ENCODE measurements around the gene PAK6. TPM values are rescaled to one million over a fixed set of nuclear protein-coding genes. Genes with fewer than 3 reads are reported as not detected.

The PAK6 gene
- total and polyA plus RNA-seq, 9 of the 15 experiments (the other 6 are each of a cell fraction or from before 2014, with no cell fraction given), result 0.03 to 0.74 (median 0.16) TPM; not detected in 2

DNA sequence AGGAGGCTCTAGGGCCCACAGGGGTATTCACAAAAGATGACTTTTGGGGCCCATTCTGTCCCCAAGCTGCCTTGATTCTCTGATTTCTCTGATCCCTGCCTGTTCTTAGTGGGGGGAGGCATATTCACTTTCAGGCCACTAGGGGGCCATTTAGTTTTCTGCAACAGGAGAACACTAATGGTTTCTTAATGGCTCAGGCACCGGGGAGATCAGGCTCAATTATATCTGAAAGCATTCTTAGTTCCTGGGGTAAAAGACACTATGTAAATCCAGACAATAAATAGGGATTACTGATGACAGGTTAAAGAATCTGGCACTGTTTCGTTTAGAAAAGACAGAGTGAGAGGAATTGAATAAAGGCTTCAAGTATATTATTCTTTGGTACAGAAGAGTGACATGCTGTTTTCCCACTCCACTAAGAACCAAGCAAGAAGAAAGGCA is 82.1 kb downstream of the PAK6 start:
- H3K9ac ChIP-seq (ENCODE audit: insufficient read depth in 1 of 2, low read depth in 2 of 2, low read length in 2 of 2), result no peak overlapping the region
- H3K27me3 ChIP-seq (ENCODE audit: control insufficient read depth in 2 of 2, insufficient read depth in 2 of 2, low read length in 2 of 2), result peaks cover 2 to 5% of the 10 kb centered on the region in 2 experiments; a peak in 2 of 5 replicates
- peak overlapping the region; percentile 60; the same call in 1 of the 2 replicates for H2AFZ ChIP-seq (ENCODE audit: low read depth, low read length)
- no peaks in the 10 kb centered on the region for H3K9me1 ChIP-seq (ENCODE audit: control insufficient read depth, insufficient read depth, low read length)
- BruUV-seq (replicated peaks), result no TSS peak
- H3K27ac ChIP-seq (ENCODE audit: extremely low read depth, low read depth, low read length), result no peak overlapping the region
- CTCF ChIA-PET (ENCODE audit: low intra/inter-chr PET ratio), result interaction anchor here (1.2 to 1.5 kb wide), 4 partner anchors 11 to 101 kb away, joined by 3 to 7 read pairs (median 6); no protein-coding TSS in a partner anchor
- H3K36me3 ChIP-seq (ENCODE audit: control insufficient read depth, insufficient read depth, low read length), result peaks cover 13% of the 10 kb centered on the region; the same call in 2 of the 3 replicates
- no peak overlapping the region for H3K4me2 ChIP-seq (ENCODE audit: insufficient read depth, low read length)
- in situ Hi-C loops (cut with MboI), result no loop called here
- H3K79me2 ChIP-seq (ENCODE audit: control insufficient read depth, insufficient read depth, low read length), result peaks cover 21% of the 10 kb centered on the region
- POLR2A ChIA-PET, result interaction anchor here (0.7 to 1.0 kb wide), 3 partner anchors 11 to 747 kb away, joined by 3 to 4 read pairs (median 3); no protein-coding TSS in a partner anchor
- H3K9me3 ChIP-seq (replicated peaks; ENCODE audit: control insufficient read depth, insufficient read depth, low read depth, low read length), result no peaks in the 10 kb centered on the region
- intact Hi-C loops (cut with micrococcal nuclease), result loop anchor here (1.0 to 5.0 kb wide), 3 partner anchors 17 to 101 kb away; partner anchors contain the start of gene ANKRD63
- FAIRE-seq (peak; percentile 91), ATAC-seq (peak; percentile 53), DNase-seq (ENCODE audit: extremely low read depth in 1 of 4, low spot score in 3 of 4) (peak; percentile 68 to 76 (median 72))
- H4K20me1 ChIP-seq (replicated peaks; ENCODE audit: control insufficient read depth, insufficient read depth, low read length), result no peaks in the 10 kb centered on the region; the same call in 1 of the 2 replicates
- WGBS (ENCODE audit: insufficient coverage, low coverage, missing lambda C conversion rate), result 3% methylated on average over 2 of the region's 2 CpGs
- H3K4me3 ChIP-seq, result no peak overlapping the region
- H3K4me1 ChIP-seq (replicated peaks in 1 of 2; ENCODE audit: control insufficient read depth in 2 of 2, insufficient read depth in 2 of 2, low read length in 2 of 2), result peaks cover 13 to 28% of the 10 kb centered on the region in 2 experiments
- no peak for TF ChIP-seq XRCC3 (IDR thresholded peaks at IDR 0.05)
- no peak for TF ChIP-seq TAF1 (IDR thresholded peaks at IDR 0.05; ENCODE audit: control insufficient read depth, extremely low read depth, insufficient read depth, low read length, severe bottlenecking)
- TF ChIP-seq, protein P1, sequence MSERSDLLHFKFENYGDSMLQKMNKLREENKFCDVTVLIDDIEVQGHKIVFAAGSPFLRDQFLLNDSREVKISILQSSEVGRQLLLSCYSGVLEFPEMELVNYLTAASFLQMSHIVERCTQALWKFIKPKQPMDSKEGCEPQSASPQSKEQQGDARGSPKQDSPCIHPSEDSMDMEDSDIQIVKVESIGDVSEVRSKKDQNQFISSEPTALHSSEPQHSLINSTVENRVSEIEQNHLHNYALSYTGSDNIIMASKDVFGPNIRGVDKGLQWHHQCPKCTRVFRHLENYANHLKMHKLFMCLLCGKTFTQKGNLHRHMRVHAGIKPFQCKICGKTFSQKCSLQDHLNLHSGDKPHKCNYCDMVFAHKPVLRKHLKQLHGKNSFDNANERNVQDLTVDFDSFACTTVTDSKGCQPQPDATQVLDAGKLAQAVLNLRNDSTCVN (CRISPR knock-in tag; IDR thresholded peaks at IDR 0.05), result no peak
- TF ChIP-seq, protein P2, sequence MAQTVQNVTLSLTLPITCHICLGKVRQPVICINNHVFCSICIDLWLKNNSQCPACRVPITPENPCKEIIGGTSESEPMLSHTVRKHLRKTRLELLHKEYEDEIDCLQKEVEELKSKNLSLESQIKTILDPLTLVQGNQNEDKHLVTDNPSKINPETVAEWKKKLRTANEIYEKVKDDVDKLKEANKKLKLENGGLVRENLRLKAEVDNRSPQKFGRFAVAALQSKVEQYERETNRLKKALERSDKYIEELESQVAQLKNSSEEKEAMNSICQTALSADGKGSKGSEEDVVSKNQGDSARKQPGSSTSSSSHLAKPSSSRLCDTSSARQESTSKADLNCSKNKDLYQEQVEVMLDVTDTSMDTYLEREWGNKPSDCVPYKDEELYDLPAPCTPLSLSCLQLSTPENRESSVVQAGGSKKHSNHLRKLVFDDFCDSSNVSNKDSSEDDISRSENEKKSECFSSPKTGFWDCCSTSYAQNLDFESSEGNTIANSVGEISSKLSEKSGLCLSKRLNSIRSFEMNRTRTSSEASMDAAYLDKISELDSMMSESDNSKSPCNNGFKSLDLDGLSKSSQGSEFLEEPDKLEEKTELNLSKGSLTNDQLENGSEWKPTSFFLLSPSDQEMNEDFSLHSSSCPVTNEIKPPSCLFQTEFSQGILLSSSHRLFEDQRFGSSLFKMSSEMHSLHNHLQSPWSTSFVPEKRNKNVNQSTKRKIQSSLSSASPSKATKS (CRISPR knock-in tag; IDR thresholded peaks at IDR 0.05), result no peak
- no peak for TF ChIP-seq ATF1 (CRISPR knock-in tag; IDR thresholded peaks at IDR 0.05)
- no peak for TF ChIP-seq ATF1 (tag; IDR thresholded peaks at IDR 0.05)
- TF ChIP-seq CREBBP (IDR thresholded peaks at IDR 0.05; ENCODE audit: low read depth, low read length), result no peak
- TF ChIP-seq, protein P3, sequence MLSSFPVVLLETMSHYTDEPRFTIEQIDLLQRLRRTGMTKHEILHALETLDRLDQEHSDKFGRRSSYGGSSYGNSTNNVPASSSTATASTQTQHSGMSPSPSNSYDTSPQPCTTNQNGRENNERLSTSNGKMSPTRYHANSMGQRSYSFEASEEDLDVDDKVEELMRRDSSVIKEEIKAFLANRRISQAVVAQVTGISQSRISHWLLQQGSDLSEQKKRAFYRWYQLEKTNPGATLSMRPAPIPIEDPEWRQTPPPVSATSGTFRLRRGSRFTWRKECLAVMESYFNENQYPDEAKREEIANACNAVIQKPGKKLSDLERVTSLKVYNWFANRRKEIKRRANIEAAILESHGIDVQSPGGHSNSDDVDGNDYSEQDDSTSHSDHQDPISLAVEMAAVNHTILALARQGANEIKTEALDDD (IDR thresholded peaks at IDR 0.05), result no peak
- TF ChIP-seq RCOR1 (IDR thresholded peaks at IDR 0.05; ENCODE audit: borderline replicate concordance in 1 of 2, low read depth in 2 of 2, low read length in 2 of 2), result 0 out of 4 replicates have a peak, but pooled peaks of 1 of the 2 experiments have one; percentile 13
- TF ChIP-seq PCBP2 (IDR thresholded peaks at IDR 0.05; ENCODE audit: low read depth, low read length, poor library complexity, severe bottlenecking), result no peak
- no peak for TF ChIP-seq POLR2A (conservative IDR thresholded peaks at IDR 0.05)
- peak; percentile 27; the same call in 1 of the 2 replicates for TF ChIP-seq JUND (IDR thresholded peaks at IDR 0.05; ENCODE audit: borderline replicate concordance, low read depth, low read length)
- TF ChIP-seq JUND (tag; IDR thresholded peaks at IDR 0.05; ENCODE audit: borderline replicate concordance, low read depth, low read length), result no peak
- peak in 1 of 3 experiments; percentile 26 for TF ChIP-seq YY1 (IDR thresholded peaks at IDR 0.05; ENCODE audit: borderline replicate concordance in 1 of 3, control insufficient read depth in 1 of 3, extremely low read depth in 1 of 3, insufficient read depth in 3 of 3, insufficient read length in 1 of 3, insufficient replicate concordance in 2 of 3, low read depth in 1 of 3, low read length in 2 of 3)
- TF ChIP-seq NR1H2 (CRISPR knock-in tag; IDR thresholded peaks at IDR 0.05), result no peak
- no peak for TF ChIP-seq CHD4 (IDR thresholded peaks at IDR 0.05; ENCODE audit: insufficient read depth, insufficient replicate concordance, low read depth, low read length, poor library complexity, severe bottlenecking)
- TF ChIP-seq KLF16 (IDR thresholded peaks at IDR 0.05), result peak; percentile 37; the same call in 1 of the 2 replicates

Measured in K562 (cell line).